ENCODE data around the gene RPS6KA5.

GRCh38 chr14:90894241-90894640, 166.2 kb downstream of the RPS6KA5 start:
- TF ChIP-seq, protein P1, sequence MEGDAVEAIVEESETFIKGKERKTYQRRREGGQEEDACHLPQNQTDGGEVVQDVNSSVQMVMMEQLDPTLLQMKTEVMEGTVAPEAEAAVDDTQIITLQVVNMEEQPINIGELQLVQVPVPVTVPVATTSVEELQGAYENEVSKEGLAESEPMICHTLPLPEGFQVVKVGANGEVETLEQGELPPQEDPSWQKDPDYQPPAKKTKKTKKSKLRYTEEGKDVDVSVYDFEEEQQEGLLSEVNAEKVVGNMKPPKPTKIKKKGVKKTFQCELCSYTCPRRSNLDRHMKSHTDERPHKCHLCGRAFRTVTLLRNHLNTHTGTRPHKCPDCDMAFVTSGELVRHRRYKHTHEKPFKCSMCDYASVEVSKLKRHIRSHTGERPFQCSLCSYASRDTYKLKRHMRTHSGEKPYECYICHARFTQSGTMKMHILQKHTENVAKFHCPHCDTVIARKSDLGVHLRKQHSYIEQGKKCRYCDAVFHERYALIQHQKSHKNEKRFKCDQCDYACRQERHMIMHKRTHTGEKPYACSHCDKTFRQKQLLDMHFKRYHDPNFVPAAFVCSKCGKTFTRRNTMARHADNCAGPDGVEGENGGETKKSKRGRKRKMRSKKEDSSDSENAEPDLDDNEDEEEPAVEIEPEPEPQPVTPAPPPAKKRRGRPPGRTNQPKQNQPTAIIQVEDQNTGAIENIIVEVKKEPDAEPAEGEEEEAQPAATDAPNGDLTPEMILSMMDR (IDR thresholded peaks at IDR 0.05): no peak
- no peak for TF ChIP-seq ZFX (IDR thresholded peaks at IDR 0.05; ENCODE audit: borderline replicate concordance)
